Putamen (tissue), 1 donor: Measurements from ENCODE around the gene COMTD1.
A peak's percentile ranks its signal among the peaks of the same experiment; 100 is the strongest.
"Not testable (repeated sequence)": the region's sequence is repeated elsewhere in the genome, so short reads cannot be mapped to it uniquely, and the experiment has no call there.

ENCODE experiments used
- DNase-seq: peaks from one replicate; pipeline ENCODE4 v3.0.0-alpha.2; 2016; ENCODE audit warnings: low spot score

The COMTD1 gene

GRCh38 chr10:75223507-75223906 lies 12.2 kb downstream of the COMTD1 start:
- DNase-seq, result no peak

- DNase-seq, result not testable (repeated sequence)
Observed at GRCh38 chr10:75221492-75221891, 14.3 kb downstream of the COMTD1 start.

GRCh38 chr10:75220274-75220673 lies 15.5 kb downstream of the COMTD1 start:
- DNase-seq, result no peak

GRCh38 chr10:75212343-75212742 lies 23.4 kb downstream of the COMTD1 start:
- DNase-seq, result no peak

GRCh38 chr10:75211007-75211691 lies 24.6 kb downstream of the COMTD1 start:
- no peak for DNase-seq

GRCh38 chr10:75210282-75211006 lies 25.3 kb downstream of the COMTD1 start, which contains the start of gene VDAC2:
TSS of gene VDAC2 (plus strand) at chr10:75210796. CDS start at chr10:75211159, 363 bp downstream.
- peak; percentile 92 for DNase-seq

GRCh38 chr10:75209921-75210281 lies 25.9 kb downstream of the COMTD1 start:
- DNase-seq, result peak; percentile 79

GRCh38 chr10:75209086-75209920 lies 26.5 kb downstream of the COMTD1 start:
- no peak for DNase-seq

- no peak for DNase-seq
Observed at GRCh38 chr10:75208181-75208580, 27.6 kb downstream of the COMTD1 start.

- no peak for DNase-seq
Observed at GRCh38 chr10:75207857-75208144, 28.0 kb downstream of the COMTD1 start.

- DNase-seq, result no peak
Observed at GRCh38 chr10:75207079-75207856, 28.5 kb downstream of the COMTD1 start.

GRCh38 chr10:75206638-75207037 lies 29.1 kb downstream of the COMTD1 start:
- not testable (repeated sequence) for DNase-seq

- no peak for DNase-seq
Observed at GRCh38 chr10:75205908-75206307, 29.8 kb downstream of the COMTD1 start.

GRCh38 chr10:75203724-75204123 lies 32.0 kb downstream of the COMTD1 start:
- DNase-seq, result no peak

- not testable (repeated sequence) for DNase-seq
Observed at GRCh38 chr10:75203046-75203620, 32.6 kb downstream of the COMTD1 start.

- DNase-seq, result no peak
Observed at GRCh38 chr10:75202321-75203045, 33.3 kb downstream of the COMTD1 start.

GRCh38 chr10:75201793-75202307 lies 33.9 kb downstream of the COMTD1 start:
- no peak for DNase-seq

- DNase-seq, result not testable (repeated sequence)
Observed at GRCh38 chr10:75199949-75200348, 35.8 kb downstream of the COMTD1 start.

GRCh38 chr10:75197906-75198305 lies 37.9 kb downstream of the COMTD1 start:
- DNase-seq, result peak; percentile 54

- DNase-seq, result no peak
Observed at GRCh38 chr10:75197066-75197465, 38.7 kb downstream of the COMTD1 start.
